Measurements from ENCODE around the gene CNOT2. TPM values are rescaled to one million over a fixed set of nuclear protein-coding genes. Genes with fewer than 3 reads are reported as not detected.

The CNOT2 gene
- total RNA-seq, 1 donor from 2014 or later, result 67.2 TPM

DNA sequence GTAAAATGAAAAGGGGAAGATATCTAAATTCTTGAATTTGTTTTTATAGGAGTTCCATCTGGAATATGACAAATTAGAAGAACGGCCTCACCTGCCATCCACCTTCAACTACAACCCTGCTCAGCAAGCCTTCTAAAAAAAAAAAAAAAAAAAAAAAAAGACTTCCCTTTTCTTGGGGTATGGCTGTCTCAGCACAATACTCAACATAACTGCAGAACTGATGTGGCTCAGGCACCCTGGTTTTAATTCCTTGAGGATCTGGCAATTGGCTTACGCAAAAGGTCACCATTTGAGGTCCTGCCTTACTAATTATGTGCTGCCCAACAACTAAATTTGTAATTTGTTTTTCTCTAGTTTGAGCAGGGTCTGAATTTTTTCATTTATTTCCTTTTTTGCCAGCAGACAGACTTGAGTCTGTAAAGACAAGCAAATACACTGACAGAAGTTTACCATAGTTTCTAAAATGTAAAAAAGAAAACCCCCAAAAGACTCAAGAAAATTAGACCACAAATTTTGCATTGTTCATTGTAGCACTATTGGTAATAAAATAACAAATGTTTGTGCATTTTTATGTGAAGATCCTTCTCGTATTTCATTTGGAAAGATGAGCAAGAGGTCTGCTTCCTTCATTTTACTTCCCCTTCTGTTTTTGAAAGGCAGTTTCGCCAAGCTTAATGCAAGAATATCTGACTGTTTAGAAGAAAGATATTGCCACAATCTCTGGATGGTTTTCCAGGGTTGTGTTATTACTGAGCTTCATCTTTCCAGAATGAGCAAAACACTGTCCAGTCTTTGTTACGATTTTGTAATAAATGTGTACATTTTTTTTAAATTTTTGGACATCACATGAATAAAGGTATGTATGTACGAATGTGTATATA lies 110.8 kb downstream of the CNOT2 start:
- H3K4me3 Mint-ChIP-seq (ENCODE audit: unreplicated experiment), result no peak overlapping the region
- FAIRE-seq, result no peak
- H3K4me1 ChIP-seq (ENCODE audit: insufficient read depth, low read length), result no peaks in the 10 kb centered on the region
- peaks cover 14% of the 10 kb centered on the region for H3K36me3 ChIP-seq (ENCODE audit: insufficient read depth, low read length)
- H3K27ac ChIP-seq (ENCODE audit: low read depth, low read length), result no peak overlapping the region
- no peak overlapping the region for H3K9ac ChIP-seq (ENCODE audit: low read length)
- no peak overlapping the region for H3K4me2 ChIP-seq (ENCODE audit: low read length)
- no peaks in the 10 kb centered on the region for H4K20me1 ChIP-seq (ENCODE audit: insufficient read depth, low read length)
- no peak for DNase-seq (ENCODE audit: low read depth)
- TF ChIP-seq, protein P1, sequence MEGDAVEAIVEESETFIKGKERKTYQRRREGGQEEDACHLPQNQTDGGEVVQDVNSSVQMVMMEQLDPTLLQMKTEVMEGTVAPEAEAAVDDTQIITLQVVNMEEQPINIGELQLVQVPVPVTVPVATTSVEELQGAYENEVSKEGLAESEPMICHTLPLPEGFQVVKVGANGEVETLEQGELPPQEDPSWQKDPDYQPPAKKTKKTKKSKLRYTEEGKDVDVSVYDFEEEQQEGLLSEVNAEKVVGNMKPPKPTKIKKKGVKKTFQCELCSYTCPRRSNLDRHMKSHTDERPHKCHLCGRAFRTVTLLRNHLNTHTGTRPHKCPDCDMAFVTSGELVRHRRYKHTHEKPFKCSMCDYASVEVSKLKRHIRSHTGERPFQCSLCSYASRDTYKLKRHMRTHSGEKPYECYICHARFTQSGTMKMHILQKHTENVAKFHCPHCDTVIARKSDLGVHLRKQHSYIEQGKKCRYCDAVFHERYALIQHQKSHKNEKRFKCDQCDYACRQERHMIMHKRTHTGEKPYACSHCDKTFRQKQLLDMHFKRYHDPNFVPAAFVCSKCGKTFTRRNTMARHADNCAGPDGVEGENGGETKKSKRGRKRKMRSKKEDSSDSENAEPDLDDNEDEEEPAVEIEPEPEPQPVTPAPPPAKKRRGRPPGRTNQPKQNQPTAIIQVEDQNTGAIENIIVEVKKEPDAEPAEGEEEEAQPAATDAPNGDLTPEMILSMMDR (IDR thresholded peaks at IDR 0.05; ENCODE audit: insufficient read depth, low read depth, low read length), result no peak
- no peak for TF ChIP-seq EZH2 (IDR thresholded peaks at IDR 0.05; ENCODE audit: insufficient read depth, low read length)
- peaks cover 5% of the 10 kb centered on the region for H3K36me3 Mint-ChIP-seq (ENCODE audit: low read depth, unreplicated experiment)
- H3K27me3 ChIP-seq (ENCODE audit: insufficient read depth, low read length), result no peaks in the 10 kb centered on the region
- H3K4me3 ChIP-seq (ENCODE audit: insufficient read depth, low read depth, low read length), result no peak overlapping the region
- H2AFZ ChIP-seq (ENCODE audit: low read depth, low read length), result no peak overlapping the region
- H3K27ac Mint-ChIP-seq (ENCODE audit: unreplicated experiment), result no peak overlapping the region
- H3K4me1 Mint-ChIP-seq (ENCODE audit: low read depth, unreplicated experiment), result no peaks in the 10 kb centered on the region
- H3K9me3 ChIP-seq (ENCODE audit: insufficient read depth, low read depth, low read length), result no peaks in the 10 kb centered on the region
- H3K79me2 ChIP-seq (ENCODE audit: insufficient read depth, low read length), result no peaks in the 10 kb centered on the region
- H3K27me3 Mint-ChIP-seq (ENCODE audit: low read depth, unreplicated experiment), result no peaks in the 10 kb centered on the region
- H3K9me3 Mint-ChIP-seq (ENCODE audit: unreplicated experiment), result no peaks in the 10 kb centered on the region

DNA sequence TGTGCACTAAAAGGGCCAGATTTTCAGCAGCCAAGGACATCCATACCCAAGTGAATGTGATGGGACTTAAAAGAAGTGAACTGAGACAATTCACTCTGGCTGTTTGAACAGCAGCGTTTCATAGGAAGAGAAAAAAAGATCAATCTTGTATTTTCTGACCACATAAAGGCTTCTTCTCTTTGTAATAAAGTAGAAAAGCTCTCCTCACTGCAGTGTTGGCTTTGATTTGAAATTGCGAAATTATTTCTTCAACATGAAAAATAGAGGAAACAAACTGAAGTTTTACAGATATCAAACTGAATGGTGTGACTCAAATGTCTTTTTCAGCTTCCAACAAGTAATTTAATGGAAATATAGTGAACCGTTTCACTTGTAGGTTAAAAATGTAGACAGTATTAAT lies 111.6 kb downstream of the CNOT2 start:
- H3K4me2 ChIP-seq (ENCODE audit: low read length), result no peak overlapping the region
- H3K36me3 ChIP-seq (ENCODE audit: insufficient read depth, low read length), result peaks cover 14% of the 10 kb centered on the region
- no peaks in the 10 kb centered on the region for H3K4me1 ChIP-seq (ENCODE audit: insufficient read depth, low read length)
- DNase-seq (ENCODE audit: low read depth) (no peak), FAIRE-seq (no peak)
- Mint-ChIP-seq H3K27me3 (ENCODE audit: low read depth, unreplicated experiment) (no peaks in the 10 kb centered on the region), H3K9me3 (ENCODE audit: unreplicated experiment) (no peaks in the 10 kb centered on the region), H3K4me1 (ENCODE audit: low read depth, unreplicated experiment) (no peaks in the 10 kb centered on the region), H3K4me3 (ENCODE audit: unreplicated experiment) (no peak overlapping the region), H3K36me3 (ENCODE audit: low read depth, unreplicated experiment) (peaks cover 5% of the 10 kb centered on the region), H3K27ac (ENCODE audit: unreplicated experiment) (peak overlapping the region; percentile 34)
- no peaks in the 10 kb centered on the region for H3K79me2 ChIP-seq (ENCODE audit: insufficient read depth, low read length)
- no peaks in the 10 kb centered on the region for H3K27me3 ChIP-seq (ENCODE audit: insufficient read depth, low read length)
- no peak overlapping the region for H2AFZ ChIP-seq (ENCODE audit: low read depth, low read length)
- no peak overlapping the region for H3K9ac ChIP-seq (ENCODE audit: low read length)
- H3K9me3 ChIP-seq (ENCODE audit: insufficient read depth, low read depth, low read length), result no peaks in the 10 kb centered on the region
- no peaks in the 10 kb centered on the region for H4K20me1 ChIP-seq (ENCODE audit: insufficient read depth, low read length)
- no peak overlapping the region for H3K27ac ChIP-seq (ENCODE audit: low read depth, low read length)
- TF ChIP-seq EZH2 (IDR thresholded peaks at IDR 0.05; ENCODE audit: insufficient read depth, low read length), result no peak
- TF ChIP-seq, protein P1 (IDR thresholded peaks at IDR 0.05; ENCODE audit: insufficient read depth, low read depth, low read length), result no peak
- no peak overlapping the region for H3K4me3 ChIP-seq (ENCODE audit: insufficient read depth, low read depth, low read length)

DNA sequence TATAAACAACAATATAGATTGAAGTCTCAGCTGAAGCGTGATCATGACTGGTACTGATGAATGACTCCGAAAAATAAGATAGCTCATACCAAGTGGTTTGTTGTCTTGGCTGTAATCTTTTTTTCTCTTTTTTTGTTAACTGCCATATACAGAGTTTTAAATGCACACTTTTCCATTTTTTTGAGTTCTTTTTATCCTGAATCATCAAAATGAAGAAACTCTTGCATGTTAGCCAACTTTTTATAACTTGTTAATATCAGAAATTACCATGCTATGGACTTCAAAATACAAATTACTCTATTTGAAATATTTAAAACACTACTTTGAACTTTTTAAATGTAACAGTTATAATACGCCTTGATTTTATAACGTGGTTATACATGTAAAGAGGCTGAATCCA lies 112.7 kb downstream of the CNOT2 start:
- Mint-ChIP-seq H3K27me3 (ENCODE audit: low read depth, unreplicated experiment) (no peaks in the 10 kb centered on the region), H3K4me3 (ENCODE audit: unreplicated experiment) (no peak overlapping the region), H3K4me1 (ENCODE audit: low read depth, unreplicated experiment) (no peaks in the 10 kb centered on the region), H3K9me3 (ENCODE audit: unreplicated experiment) (no peaks in the 10 kb centered on the region), H3K36me3 (ENCODE audit: low read depth, unreplicated experiment) (peaks cover 5% of the 10 kb centered on the region), H3K27ac (ENCODE audit: unreplicated experiment) (no peak overlapping the region)
- H3K4me1 ChIP-seq (ENCODE audit: insufficient read depth, low read length), result no peaks in the 10 kb centered on the region
- no peak overlapping the region for H3K4me3 ChIP-seq (ENCODE audit: insufficient read depth, low read depth, low read length)
- H3K79me2 ChIP-seq (ENCODE audit: insufficient read depth, low read length), result no peaks in the 10 kb centered on the region
- peaks cover 11% of the 10 kb centered on the region for H3K36me3 ChIP-seq (ENCODE audit: insufficient read depth, low read length)
- H2AFZ ChIP-seq (ENCODE audit: low read depth, low read length), result no peak overlapping the region
- no peak overlapping the region for H3K4me2 ChIP-seq (ENCODE audit: low read length)
- no peak overlapping the region for H3K9ac ChIP-seq (ENCODE audit: low read length)
- no peaks in the 10 kb centered on the region for H4K20me1 ChIP-seq (ENCODE audit: insufficient read depth, low read length)
- TF ChIP-seq, protein P1 (IDR thresholded peaks at IDR 0.05; ENCODE audit: insufficient read depth, low read depth, low read length), result no peak
- no peak for TF ChIP-seq EZH2 (IDR thresholded peaks at IDR 0.05; ENCODE audit: insufficient read depth, low read length)
- FAIRE-seq (no peak), DNase-seq (ENCODE audit: low read depth) (no peak)
- H3K27me3 ChIP-seq (ENCODE audit: insufficient read depth, low read length), result no peaks in the 10 kb centered on the region
- H3K27ac ChIP-seq (ENCODE audit: low read depth, low read length), result no peak overlapping the region
- H3K9me3 ChIP-seq (ENCODE audit: insufficient read depth, low read depth, low read length), result no peaks in the 10 kb centered on the region

Measured in astrocyte (in vitro differentiated cells and primary cell).